ENCODE results near the gene CIAO3.
A peak's percentile ranks its signal among the peaks of the same experiment; 100 is the strongest.

CIAO3 gene

DNA sequence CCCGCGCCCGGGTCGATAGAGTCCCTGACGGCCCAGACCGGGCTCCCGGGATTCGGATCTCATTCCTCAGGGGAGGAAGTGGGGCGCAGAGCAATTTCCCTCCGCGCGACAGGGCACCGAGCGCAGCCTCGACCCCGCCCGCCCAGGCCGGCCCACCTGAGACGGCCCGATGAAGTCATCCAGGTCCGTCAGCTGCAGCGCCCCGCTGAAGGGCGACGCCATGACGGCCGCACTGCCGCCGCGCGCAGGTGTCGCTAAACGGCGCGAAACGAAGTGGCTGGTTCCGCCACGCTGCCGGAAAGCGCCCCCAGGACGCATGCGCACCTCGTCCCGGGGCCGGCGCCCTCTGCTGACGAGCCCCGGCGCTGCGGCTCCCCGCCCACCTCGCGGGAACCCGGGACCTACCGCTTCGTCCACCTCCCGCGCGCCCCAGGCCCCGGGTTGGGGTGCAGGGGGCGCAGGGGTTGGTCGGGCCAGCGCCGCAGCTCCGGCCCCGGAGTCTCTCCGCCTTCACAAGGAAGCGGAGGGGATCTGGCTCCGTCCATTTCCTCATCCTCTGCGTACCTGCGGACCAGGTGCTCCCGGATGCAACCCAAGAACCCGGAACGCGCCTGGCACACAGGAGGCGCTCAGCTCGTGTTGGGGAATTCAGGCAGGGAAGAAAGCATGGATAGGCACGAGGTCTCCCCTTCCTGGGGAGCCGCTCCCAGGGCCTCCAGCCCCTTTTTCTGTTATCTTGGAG lies at the start of gene CIAO3:
CIAO3 (minus strand) TSS at position 234 of the 742 bp plus-strand sequence; CDS start at position 222, 12 bp downstream.
- TF ChIP-seq TCF4 (CRISPR knock-in tag; IDR thresholded peaks at IDR 0.05; ENCODE audit: borderline replicate concordance): no peak
- TF ChIP-seq PPARA (CRISPR knock-in tag; IDR thresholded peaks at IDR 0.05; ENCODE audit: borderline replicate concordance): no peak
- TF ChIP-seq, protein P1, sequence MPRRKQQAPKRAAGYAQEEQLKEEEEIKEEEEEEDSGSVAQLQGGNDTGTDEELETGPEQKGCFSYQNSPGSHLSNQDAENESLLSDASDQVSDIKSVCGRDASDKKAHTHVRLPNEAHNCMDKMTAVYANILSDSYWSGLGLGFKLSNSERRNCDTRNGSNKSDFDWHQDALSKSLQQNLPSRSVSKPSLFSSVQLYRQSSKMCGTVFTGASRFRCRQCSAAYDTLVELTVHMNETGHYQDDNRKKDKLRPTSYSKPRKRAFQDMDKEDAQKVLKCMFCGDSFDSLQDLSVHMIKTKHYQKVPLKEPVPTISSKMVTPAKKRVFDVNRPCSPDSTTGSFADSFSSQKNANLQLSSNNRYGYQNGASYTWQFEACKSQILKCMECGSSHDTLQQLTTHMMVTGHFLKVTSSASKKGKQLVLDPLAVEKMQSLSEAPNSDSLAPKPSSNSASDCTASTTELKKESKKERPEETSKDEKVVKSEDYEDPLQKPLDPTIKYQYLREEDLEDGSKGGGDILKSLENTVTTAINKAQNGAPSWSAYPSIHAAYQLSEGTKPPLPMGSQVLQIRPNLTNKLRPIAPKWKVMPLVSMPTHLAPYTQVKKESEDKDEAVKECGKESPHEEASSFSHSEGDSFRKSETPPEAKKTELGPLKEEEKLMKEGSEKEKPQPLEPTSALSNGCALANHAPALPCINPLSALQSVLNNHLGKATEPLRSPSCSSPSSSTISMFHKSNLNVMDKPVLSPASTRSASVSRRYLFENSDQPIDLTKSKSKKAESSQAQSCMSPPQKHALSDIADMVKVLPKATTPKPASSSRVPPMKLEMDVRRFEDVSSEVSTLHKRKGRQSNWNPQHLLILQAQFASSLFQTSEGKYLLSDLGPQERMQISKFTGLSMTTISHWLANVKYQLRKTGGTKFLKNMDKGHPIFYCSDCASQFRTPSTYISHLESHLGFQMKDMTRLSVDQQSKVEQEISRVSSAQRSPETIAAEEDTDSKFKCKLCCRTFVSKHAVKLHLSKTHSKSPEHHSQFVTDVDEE (CRISPR knock-in tag; IDR thresholded peaks at IDR 0.05): no peak
- TF ChIP-seq ARNTL (CRISPR knock-in tag; IDR thresholded peaks at IDR 0.05; ENCODE audit: borderline replicate concordance, low read depth): no peak
- no peak for TF ChIP-seq ESRRG (CRISPR knock-in tag; IDR thresholded peaks at IDR 0.05)
- TF ChIP-seq, protein P2, sequence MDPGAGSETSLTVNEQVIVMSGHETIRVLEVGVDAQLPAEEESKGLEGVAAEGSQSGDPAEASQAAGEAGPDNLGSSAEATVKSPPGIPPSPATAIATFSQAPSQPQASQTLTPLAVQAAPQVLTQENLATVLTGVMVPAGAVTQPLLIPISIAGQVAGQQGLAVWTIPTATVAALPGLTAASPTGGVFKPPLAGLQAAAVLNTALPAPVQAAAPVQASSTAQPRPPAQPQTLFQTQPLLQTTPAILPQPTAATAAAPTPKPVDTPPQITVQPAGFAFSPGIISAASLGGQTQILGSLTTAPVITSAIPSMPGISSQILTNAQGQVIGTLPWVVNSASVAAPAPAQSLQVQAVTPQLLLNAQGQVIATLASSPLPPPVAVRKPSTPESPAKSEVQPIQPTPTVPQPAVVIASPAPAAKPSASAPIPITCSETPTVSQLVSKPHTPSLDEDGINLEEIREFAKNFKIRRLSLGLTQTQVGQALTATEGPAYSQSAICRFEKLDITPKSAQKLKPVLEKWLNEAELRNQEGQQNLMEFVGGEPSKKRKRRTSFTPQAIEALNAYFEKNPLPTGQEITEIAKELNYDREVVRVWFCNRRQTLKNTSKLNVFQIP (CRISPR knock-in tag; IDR thresholded peaks at IDR 0.05; ENCODE audit: borderline replicate concordance, low read depth): no peak
- no peak for TF ChIP-seq ZNF8 (CRISPR knock-in tag; IDR thresholded peaks at IDR 0.05)
- TF ChIP-seq, protein P3, sequence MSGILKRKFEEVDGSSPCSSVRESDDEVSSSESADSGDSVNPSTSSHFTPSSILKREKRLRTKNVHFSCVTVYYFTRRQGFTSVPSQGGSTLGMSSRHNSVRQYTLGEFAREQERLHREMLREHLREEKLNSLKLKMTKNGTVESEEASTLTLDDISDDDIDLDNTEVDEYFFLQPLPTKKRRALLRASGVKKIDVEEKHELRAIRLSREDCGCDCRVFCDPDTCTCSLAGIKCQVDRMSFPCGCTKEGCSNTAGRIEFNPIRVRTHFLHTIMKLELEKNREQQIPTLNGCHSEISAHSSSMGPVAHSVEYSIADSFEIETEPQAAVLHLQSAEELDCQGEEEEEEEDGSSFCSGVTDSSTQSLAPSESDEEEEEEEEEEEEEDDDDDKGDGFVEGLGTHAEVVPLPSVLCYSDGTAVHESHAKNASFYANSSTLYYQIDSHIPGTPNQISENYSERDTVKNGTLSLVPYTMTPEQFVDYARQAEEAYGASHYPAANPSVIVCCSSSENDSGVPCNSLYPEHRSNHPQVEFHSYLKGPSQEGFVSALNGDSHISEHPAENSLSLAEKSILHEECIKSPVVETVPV (CRISPR knock-in tag; IDR thresholded peaks at IDR 0.05): no peak
- no peak for TF ChIP-seq ZNF70 (CRISPR knock-in tag; IDR thresholded peaks at IDR 0.05)
- peak; percentile 88 for ATAC-seq

DNA sequence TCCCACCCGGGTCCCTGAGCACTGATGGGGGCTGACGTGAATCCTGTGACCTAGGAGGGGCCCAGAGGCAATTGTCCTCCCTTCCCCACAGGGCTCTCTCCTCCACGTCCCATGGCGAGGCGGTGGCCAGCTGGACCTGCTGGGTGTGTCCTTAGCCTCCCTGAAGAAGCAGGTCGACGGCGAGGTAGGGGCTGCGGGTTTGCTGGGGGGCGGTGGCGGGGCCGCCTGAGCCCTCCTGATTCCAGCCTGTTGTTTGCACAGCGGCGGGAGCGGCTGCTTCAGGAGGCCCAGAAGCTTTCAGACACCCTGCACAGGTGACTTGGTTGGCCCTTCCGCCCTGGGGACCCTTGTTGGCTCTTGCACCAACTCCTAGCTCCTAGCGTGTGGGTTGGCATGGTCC lies 49.3 kb upstream of the CIAO3 start:
- ATAC-seq: no peak
- no peak for TF ChIP-seq TOX (CRISPR knock-in tag; IDR thresholded peaks at IDR 0.05; ENCODE audit: borderline replicate concordance)
- no peak for TF ChIP-seq ZFP3 (CRISPR knock-in tag; IDR thresholded peaks at IDR 0.05)
- TF ChIP-seq ZC3H10 (CRISPR knock-in tag; IDR thresholded peaks at IDR 0.05): no peak
- TF ChIP-seq ARNTL (CRISPR knock-in tag; IDR thresholded peaks at IDR 0.05; ENCODE audit: borderline replicate concordance, low read depth): no peak
- TF ChIP-seq, protein P2 (CRISPR knock-in tag; IDR thresholded peaks at IDR 0.05; ENCODE audit: borderline replicate concordance, low read depth): no peak
- no peak for TF ChIP-seq GLIS3 (CRISPR knock-in tag; IDR thresholded peaks at IDR 0.05)
- no peak for TF ChIP-seq OSR1 (CRISPR knock-in tag; IDR thresholded peaks at IDR 0.05)
- no peak for TF ChIP-seq ZNF565 (CRISPR knock-in tag; conservative IDR thresholded peaks at IDR 0.05; ENCODE audit: low read depth)
- TF ChIP-seq, protein P4, sequence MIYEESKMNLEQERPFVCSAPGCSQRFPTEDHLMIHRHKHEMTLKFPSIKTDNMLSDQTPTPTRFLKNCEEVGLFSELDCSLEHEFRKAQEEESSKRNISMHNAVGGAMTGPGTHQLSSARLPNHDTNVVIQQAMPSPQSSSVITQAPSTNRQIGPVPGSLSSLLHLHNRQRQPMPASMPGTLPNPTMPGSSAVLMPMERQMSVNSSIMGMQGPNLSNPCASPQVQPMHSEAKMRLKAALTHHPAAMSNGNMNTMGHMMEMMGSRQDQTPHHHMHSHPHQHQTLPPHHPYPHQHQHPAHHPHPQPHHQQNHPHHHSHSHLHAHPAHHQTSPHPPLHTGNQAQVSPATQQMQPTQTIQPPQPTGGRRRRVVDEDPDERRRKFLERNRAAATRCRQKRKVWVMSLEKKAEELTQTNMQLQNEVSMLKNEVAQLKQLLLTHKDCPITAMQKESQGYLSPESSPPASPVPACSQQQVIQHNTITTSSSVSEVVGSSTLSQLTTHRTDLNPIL (CRISPR knock-in tag; IDR thresholded peaks at IDR 0.05; ENCODE audit: low read depth): no peak
- TF ChIP-seq ZFP30 (CRISPR knock-in tag; IDR thresholded peaks at IDR 0.05): no peak
- TF ChIP-seq ISL1 (CRISPR knock-in tag; IDR thresholded peaks at IDR 0.05): no peak
- TF ChIP-seq CSDC2 (CRISPR knock-in tag; IDR thresholded peaks at IDR 0.05): no peak
- no peak for TF ChIP-seq BACH2 (CRISPR knock-in tag; IDR thresholded peaks at IDR 0.05; ENCODE audit: borderline replicate concordance)
- no peak for TF ChIP-seq PPARA (CRISPR knock-in tag; IDR thresholded peaks at IDR 0.05; ENCODE audit: borderline replicate concordance)
- TF ChIP-seq, protein P5, sequence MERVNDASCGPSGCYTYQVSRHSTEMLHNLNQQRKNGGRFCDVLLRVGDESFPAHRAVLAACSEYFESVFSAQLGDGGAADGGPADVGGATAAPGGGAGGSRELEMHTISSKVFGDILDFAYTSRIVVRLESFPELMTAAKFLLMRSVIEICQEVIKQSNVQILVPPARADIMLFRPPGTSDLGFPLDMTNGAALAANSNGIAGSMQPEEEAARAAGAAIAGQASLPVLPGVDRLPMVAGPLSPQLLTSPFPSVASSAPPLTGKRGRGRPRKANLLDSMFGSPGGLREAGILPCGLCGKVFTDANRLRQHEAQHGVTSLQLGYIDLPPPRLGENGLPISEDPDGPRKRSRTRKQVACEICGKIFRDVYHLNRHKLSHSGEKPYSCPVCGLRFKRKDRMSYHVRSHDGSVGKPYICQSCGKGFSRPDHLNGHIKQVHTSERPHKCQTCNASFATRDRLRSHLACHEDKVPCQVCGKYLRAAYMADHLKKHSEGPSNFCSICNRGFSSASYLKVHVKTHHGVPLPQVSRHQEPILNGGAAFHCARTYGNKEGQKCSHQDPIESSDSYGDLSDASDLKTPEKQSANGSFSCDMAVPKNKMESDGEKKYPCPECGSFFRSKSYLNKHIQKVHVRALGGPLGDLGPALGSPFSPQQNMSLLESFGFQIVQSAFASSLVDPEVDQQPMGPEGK (CRISPR knock-in tag; IDR thresholded peaks at IDR 0.05; ENCODE audit: borderline replicate concordance): no peak
- TF ChIP-seq, protein P3 (CRISPR knock-in tag; IDR thresholded peaks at IDR 0.05): no peak
- TF ChIP-seq, protein P1 (CRISPR knock-in tag; IDR thresholded peaks at IDR 0.05): no peak
- TF ChIP-seq ZNF70 (CRISPR knock-in tag; IDR thresholded peaks at IDR 0.05): no peak
- no peak for TF ChIP-seq TCF4 (CRISPR knock-in tag; IDR thresholded peaks at IDR 0.05; ENCODE audit: borderline replicate concordance)
